AG04449 (cell line): ENCODE results near the gene CC2D1A.
"Not testable (repeated sequence)": the region's sequence is repeated elsewhere in the genome, so short reads cannot be mapped to it uniquely, and the experiment has no call there.

ENCODE experiments used
- CTCF ChIA-PET: fragments of 350-600 bp; formaldehyde crosslinking; extraction: SDS; loops from one replicate; lab custom pipeline; 2021; ENCODE audit warnings: antibody characterized with exemption; lab: Yijun Ruan, JAX
- POLR2A ChIA-PET: fragments of 400-600, 350-600 bp; formaldehyde crosslinking; extraction: SDS; loops from one replicate; lab custom pipeline; 2020; ENCODE audit warnings: antibody characterized with exemption, inconsistent platforms; lab: Yijun Ruan, JAX
- DNase-seq: peaks from one replicate; pipeline ENCODE4 v3.0.0-alpha.2; 2010; ENCODE audit warnings: low read depth, low spot score
- H3K4me3 ChIP-seq: 2 replicates; pipeline ENCODE4 v1.5.1; 2011; ENCODE audit warnings: low read depth, mild to moderate bottlenecking, control low read depth, low read length
- TF ChIP-seq, protein P1 (sequence below): IDR thresholded peaks from one replicate; pipeline ENCODE4 v1.5.1; 2011; ENCODE audit warnings: mild to moderate bottlenecking, moderate library complexity, low read length, control low read depth, inconsistent platforms; ENCODE audit not compliant: insufficient read depth; ENCODE audit errors: missing control alignments

Gene CC2D1A

DNA sequence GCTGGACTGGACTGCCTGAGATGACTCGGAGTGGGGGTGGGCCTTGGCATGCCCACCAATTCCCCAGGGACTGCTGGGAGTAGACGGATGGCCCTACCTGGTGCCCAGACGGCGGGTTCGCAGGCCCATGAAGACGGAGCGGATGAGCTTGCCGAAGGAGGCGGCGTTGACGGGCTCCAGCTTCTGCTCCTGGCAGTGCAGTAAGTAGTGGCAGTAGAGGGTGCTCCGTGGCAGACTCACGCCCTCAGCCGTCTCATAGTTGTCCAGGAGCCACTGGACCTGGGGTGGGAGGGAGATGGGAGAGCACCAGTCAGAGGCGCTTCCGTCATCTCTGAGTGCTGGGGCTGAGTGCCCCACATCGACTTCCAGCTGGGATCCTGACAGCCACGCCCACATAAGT lies 63.9 kb downstream of the CC2D1A start:
- DNase-seq: no peak
- ChIA-PET CTCF (interaction anchor here (0.7 to 1.0 kb wide), 2 partner anchors 8 to 17 kb away, joined by 3 read pairs; no protein-coding TSS in a partner anchor), POLR2A (no interaction called here)
- H3K4me3 ChIP-seq: no peak overlapping the region
- TF ChIP-seq, protein P1, sequence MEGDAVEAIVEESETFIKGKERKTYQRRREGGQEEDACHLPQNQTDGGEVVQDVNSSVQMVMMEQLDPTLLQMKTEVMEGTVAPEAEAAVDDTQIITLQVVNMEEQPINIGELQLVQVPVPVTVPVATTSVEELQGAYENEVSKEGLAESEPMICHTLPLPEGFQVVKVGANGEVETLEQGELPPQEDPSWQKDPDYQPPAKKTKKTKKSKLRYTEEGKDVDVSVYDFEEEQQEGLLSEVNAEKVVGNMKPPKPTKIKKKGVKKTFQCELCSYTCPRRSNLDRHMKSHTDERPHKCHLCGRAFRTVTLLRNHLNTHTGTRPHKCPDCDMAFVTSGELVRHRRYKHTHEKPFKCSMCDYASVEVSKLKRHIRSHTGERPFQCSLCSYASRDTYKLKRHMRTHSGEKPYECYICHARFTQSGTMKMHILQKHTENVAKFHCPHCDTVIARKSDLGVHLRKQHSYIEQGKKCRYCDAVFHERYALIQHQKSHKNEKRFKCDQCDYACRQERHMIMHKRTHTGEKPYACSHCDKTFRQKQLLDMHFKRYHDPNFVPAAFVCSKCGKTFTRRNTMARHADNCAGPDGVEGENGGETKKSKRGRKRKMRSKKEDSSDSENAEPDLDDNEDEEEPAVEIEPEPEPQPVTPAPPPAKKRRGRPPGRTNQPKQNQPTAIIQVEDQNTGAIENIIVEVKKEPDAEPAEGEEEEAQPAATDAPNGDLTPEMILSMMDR: no peak

DNA sequence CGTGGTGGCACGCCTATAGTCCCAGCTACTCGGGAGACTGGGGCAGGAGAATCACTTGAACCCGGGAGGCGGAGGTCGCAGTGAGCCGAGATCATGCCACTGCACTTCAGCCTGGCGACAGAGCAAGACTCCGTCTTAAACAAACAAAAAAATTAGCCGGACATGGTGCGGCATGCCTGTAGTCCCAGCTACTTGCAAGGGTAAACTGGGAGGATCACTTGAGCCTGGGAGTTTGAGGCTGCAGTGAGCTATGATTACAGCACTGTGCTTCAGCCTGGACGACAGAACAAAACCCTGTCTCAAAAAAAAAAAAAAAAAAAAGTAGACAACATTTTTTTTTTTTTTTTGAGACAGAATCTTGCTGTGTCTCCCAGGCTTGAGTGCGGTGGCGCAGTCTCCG lies 65.9 kb downstream of the CC2D1A start:
- H3K4me3 ChIP-seq, CTCF ChIA-PET, POLR2A ChIA-PET, DNase-seq: not testable (repeated sequence)

DNA sequence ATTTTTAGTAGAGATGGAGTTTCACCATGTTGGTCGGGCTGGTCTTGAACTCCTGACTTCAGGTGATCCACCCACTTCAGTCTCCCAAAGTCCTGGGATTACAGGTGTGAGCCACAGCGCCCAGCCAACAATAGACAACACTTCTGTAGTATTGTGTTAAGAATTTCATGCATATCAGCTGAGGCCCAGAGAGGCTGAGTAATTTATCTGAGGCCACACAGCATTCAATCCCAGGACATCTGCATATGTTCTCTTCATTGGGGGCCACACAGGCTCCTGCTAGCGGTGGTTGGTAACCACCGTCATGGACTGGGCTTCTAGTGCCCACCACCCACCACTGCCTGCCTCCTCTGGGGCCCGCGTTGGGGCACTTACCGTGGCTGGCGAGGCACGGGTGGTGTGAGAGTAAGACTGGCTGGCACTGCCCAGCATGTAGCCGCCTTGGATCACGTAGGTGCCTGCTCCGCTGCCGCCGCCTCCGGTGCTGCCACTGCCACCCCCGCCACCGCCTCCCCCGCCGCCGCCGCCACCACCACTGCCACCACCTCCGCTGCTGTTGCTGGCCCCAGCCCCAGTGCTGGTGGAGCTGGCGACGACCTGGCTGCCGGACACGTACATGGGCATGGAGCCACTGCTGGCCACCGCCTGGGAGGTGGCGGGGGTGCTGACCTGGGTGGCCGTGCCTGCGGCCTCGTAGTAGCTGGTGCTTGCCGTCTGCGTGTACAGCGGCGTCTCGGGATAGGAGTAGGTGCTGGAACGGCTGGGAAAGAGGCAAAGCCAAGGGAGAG lies 66.6 kb downstream of the CC2D1A start:
- H3K4me3 ChIP-seq: no peak overlapping the region
- DNase-seq: no peak
- TF ChIP-seq, protein P1: no peak
- POLR2A ChIA-PET: no interaction called here
- CTCF ChIA-PET: interaction anchor here (1.4 kb wide), 1 partner anchor 12 kb away, joined by 4 read pairs; no protein-coding TSS in a partner anchor

DNA sequence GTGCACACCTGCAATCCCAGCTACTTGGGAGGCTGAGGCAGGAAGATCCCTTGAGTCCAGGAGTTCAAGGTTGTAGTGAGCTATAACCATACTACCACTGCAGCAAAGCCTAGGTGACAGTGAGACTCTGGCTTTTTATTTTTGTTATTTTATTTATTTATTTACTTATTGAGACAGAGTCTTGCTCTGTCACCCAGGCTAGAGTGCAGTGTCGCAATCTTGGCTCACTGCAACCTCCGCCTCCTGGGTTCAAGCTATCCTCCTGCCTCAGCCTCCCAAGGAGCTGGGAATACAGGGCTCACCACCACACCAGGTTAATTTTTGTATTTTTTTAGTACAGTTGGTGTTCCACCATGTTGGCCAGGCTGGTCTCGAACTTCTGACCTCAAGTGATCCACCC lies 67.5 kb downstream of the CC2D1A start:
- DNase-seq, POLR2A ChIA-PET, H3K4me3 ChIP-seq: not testable (repeated sequence)
- CTCF ChIA-PET: interaction anchor here (1.4 kb wide), 1 partner anchor 13 kb away, joined by 4 read pairs; no protein-coding TSS in a partner anchor

DNA sequence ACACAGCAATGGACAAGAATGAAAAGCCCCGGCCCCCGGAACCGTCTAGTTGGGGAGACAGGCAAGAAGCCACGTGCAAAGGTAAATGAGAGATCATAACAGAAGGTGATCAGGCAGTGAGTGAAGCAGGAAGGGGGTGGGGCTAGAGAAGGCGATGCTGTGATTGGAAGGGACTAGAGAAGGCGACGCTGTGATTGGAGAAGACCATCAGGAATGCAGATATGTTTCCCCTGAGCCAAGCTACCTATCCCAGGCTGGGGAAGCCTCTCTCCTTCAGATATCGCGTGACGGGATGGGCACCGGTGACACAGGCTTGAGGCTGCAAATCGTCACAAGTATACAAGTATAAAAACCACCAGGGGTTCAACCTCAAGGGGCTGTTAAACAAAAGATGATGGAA lies 68.1 kb downstream of the CC2D1A start:
- TF ChIP-seq, protein P1: no peak
- ChIA-PET POLR2A (no interaction called here), CTCF (no interaction called here)
- DNase-seq: no peak
- no peak overlapping the region for H3K4me3 ChIP-seq

DNA sequence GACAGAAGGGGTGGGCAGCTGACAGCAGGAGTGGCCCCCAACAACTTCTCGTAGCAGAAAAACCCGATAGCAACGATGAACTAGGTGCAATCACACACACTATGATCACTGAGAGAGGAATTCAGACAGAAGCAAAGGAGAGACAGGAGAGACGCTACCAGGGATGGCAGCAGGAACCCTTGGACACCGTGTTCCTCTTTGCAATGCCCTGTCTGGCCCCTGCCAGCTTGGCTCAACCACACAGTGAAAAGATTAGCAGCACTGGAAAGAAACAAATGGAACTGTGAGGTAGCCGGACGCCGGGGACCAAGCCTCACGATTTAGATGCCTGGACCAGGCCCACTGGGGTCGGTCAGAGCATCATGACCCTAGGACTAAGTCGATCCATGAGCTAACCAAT lies 69.9 kb downstream of the CC2D1A start:
- H3K4me3 ChIP-seq: no peak overlapping the region

DNA sequence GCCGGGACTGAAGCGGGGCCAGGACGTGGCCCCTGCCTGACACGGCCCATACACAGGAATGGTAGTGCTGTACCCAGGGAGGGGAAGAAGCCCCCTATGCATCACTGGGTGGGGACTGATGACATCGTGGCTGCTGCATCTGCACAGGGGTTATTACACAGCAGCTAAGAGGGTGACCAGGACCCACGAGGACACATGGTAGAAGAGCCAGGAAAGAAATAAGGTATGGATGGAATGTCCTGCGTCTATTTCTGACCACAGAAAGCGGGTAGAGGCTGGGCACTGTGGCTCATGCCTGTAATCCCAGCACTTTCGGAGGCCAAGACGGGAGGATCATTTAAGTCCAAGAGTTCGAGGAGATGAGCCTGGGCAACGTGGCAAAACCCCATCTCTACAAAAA lies 70.4 kb downstream of the CC2D1A start:
- DNase-seq: no peak
- ChIA-PET CTCF (interaction anchor here (0.6 to 2.1 kb wide), 2 partner anchors 17 to 99 kb away, joined by 3 to 4 read pairs; no protein-coding TSS in a partner anchor), POLR2A (no interaction called here)
- H3K4me3 ChIP-seq: no peak overlapping the region
- TF ChIP-seq, protein P1: no peak

More for the DNA sequence above, 69.9 kb downstream of the CC2D1A start:
- ChIA-PET CTCF (interaction anchor here (0.6 to 2.1 kb wide), 2 partner anchors 16 to 100 kb away, joined by 3 to 4 read pairs; no protein-coding TSS in a partner anchor), POLR2A (no interaction called here)
- TF ChIP-seq, protein P1: no peak
- DNase-seq: no peak
